Renal pelvis (tissue), 4 donors: Measurements from ENCODE around the gene JAKMIP1. TPM values are rescaled to one million over a fixed set of nuclear protein-coding genes. Genes with fewer than 3 reads are reported as not detected.

Experiments used
- DNase-seq: peaks from one replicate; pipeline ENCODE4 v3.0.0-alpha.2; 2013
- polyA plus RNA-seq, 3 donors: library from polyadenylated mRNA; unstranded; fragments of 120-200 nt; gene quantifications; one replicate each; pipeline ENCODE4 v1.2.1, GENCODE V29; 2013; ENCODE audit not compliant: insufficient read length in 3 of 3

JAKMIP1 gene
- polyA plus RNA-seq, 3 donors = 0.06 to 0.14 (median 0.12) TPM

GRCh38 chr4:6065934-6066590 lies 134.3 kb downstream of the JAKMIP1 start:
- no peak for DNase-seq

GRCh38 chr4:6065166-6065565 lies 135.2 kb downstream of the JAKMIP1 start:
- no peak for DNase-seq

GRCh38 chr4:6064383-6064782 lies 136.0 kb downstream of the JAKMIP1 start:
- no peak for DNase-seq

GRCh38 chr4:6063684-6064083 lies 136.7 kb downstream of the JAKMIP1 start:
- no peak for DNase-seq

GRCh38 chr4:6062133-6062532 lies 138.2 kb downstream of the JAKMIP1 start:
- no peak for DNase-seq

GRCh38 chr4:6059375-6059805 lies 141.0 kb downstream of the JAKMIP1 start:
- DNase-seq = no peak

GRCh38 chr4:6058531-6059374 lies 141.6 kb downstream of the JAKMIP1 start:
- no peak for DNase-seq

GRCh38 chr4:6056976-6057766 lies 143.2 kb downstream of the JAKMIP1 start:
- DNase-seq = no peak

- DNase-seq = no peak
These were observed 144.9 kb downstream of the JAKMIP1 start for GRCh38 chr4:6055436-6055835.

GRCh38 chr4:6055030-6055429 lies 145.3 kb downstream of the JAKMIP1 start:
- DNase-seq = no peak

GRCh38 chr4:6054162-6054922 lies 146.0 kb downstream of the JAKMIP1 start:
- no peak for DNase-seq

GRCh38 chr4:6052679-6053078 lies 147.7 kb downstream of the JAKMIP1 start:
- no peak for DNase-seq

GRCh38 chr4:6050551-6050950 lies 149.8 kb downstream of the JAKMIP1 start:
- no peak for DNase-seq

- DNase-seq = no peak
These were observed 150.4 kb downstream of the JAKMIP1 start for GRCh38 chr4:6049985-6050384.

- no peak for DNase-seq
These were observed 151.1 kb downstream of the JAKMIP1 start for GRCh38 chr4:6049278-6049677.

GRCh38 chr4:6048537-6048936 lies 151.8 kb downstream of the JAKMIP1 start:
- DNase-seq = no peak

GRCh38 chr4:6047130-6047673 lies 153.1 kb downstream of the JAKMIP1 start:
- no peak for DNase-seq

GRCh38 chr4:6046526-6047129 lies 153.7 kb downstream of the JAKMIP1 start:
- DNase-seq = no peak

- DNase-seq = no peak
These were observed 155.5 kb downstream of the JAKMIP1 start for GRCh38 chr4:6044805-6045204.

- no peak for DNase-seq
These were observed 156.1 kb downstream of the JAKMIP1 start for GRCh38 chr4:6044276-6044675.

- no peak for DNase-seq
These were observed 156.5 kb downstream of the JAKMIP1 start for GRCh38 chr4:6043843-6044242.
